ENCODE data around the gene ZNF700.
A peak's percentile ranks its signal among the peaks of the same experiment; 100 is the strongest.
"Not testable (repeated sequence)": the region's sequence is repeated elsewhere in the genome, so short reads cannot be mapped to it uniquely, and the experiment has no call there.

The ZNF700 gene

GRCh38 chr19:11902228-11902627, 22.7 kb upstream of the ZNF700 start:
- H3K36me3 ChIP-seq (ENCODE audit: control insufficient read depth, insufficient read depth, low read length) = peaks cover 72% of the 10 kb centered on the region
- H3K4me1 ChIP-seq (ENCODE audit: control insufficient read depth, insufficient read depth, low read length, poor library complexity, severe bottlenecking) = no peaks in the 10 kb centered on the region
- WGBS, 2 experiments (ENCODE audit: insufficient coverage in 2 of 2) = 100% methylated on average over 1 of the region's 3 CpGs
- H3K9me3 ChIP-seq (ENCODE audit: control insufficient read depth, low read length) = peaks cover 60% of the 10 kb centered on the region
- H3K27ac ChIP-seq (ENCODE audit: low read depth, low read length, severe bottlenecking) = no peak overlapping the region
- H3K4me3 ChIP-seq (ENCODE audit: extremely low read depth, insufficient read depth, low read length, poor library complexity, severe bottlenecking) = no peak overlapping the region

- WGBS, 2 experiments (ENCODE audit: insufficient coverage in 2 of 2) = 80 to 90% methylated on average over 2 of the region's 3 CpGs
- Histone ChIP-seq H3K27ac (ENCODE audit: low read depth, low read length, severe bottlenecking) (no peak overlapping the region), H3K4me3 (ENCODE audit: extremely low read depth, insufficient read depth, low read length, poor library complexity, severe bottlenecking) (no peak overlapping the region), H3K4me1 (ENCODE audit: control insufficient read depth, insufficient read depth, low read length, poor library complexity, severe bottlenecking) (no peaks in the 10 kb centered on the region), H3K36me3 (ENCODE audit: control insufficient read depth, insufficient read depth, low read length) (peaks cover 55% of the 10 kb centered on the region), H3K9me3 (ENCODE audit: control insufficient read depth, low read length) (peaks cover 50% of the 10 kb centered on the region)
Observed at GRCh38 chr19:11905928-11906327, 19.0 kb upstream of the ZNF700 start.

GRCh38 chr19:11911937-11912336, 13.0 kb upstream of the ZNF700 start:
- not testable (repeated sequence) for H3K4me3 ChIP-seq (ENCODE audit: extremely low read depth, insufficient read depth, low read length, poor library complexity, severe bottlenecking); H3K27ac ChIP-seq (ENCODE audit: low read depth, low read length, severe bottlenecking); H3K4me1 ChIP-seq (ENCODE audit: control insufficient read depth, insufficient read depth, low read length, poor library complexity, severe bottlenecking)
- Histone ChIP-seq H3K9me3 (ENCODE audit: control insufficient read depth, low read length) (peaks cover 29% of the 10 kb centered on the region), H3K36me3 (ENCODE audit: control insufficient read depth, insufficient read depth, low read length) (peaks cover 12% of the 10 kb centered on the region)
- no CpG with 5 or more reads among the region's 1 CpG for WGBS, 2 experiments (ENCODE audit: insufficient coverage in 2 of 2)

GRCh38 chr19:11914417-11915051, 10.4 kb upstream of the ZNF700 start:
- Histone ChIP-seq H3K36me3 (ENCODE audit: control insufficient read depth, insufficient read depth, low read length) (peaks cover 12% of the 10 kb centered on the region), H3K9me3 (ENCODE audit: control insufficient read depth, low read length) (peaks cover 33% of the 10 kb centered on the region)
- not testable (repeated sequence) for H3K4me1 ChIP-seq (ENCODE audit: control insufficient read depth, insufficient read depth, low read length, poor library complexity, severe bottlenecking); H3K4me3 ChIP-seq (ENCODE audit: extremely low read depth, insufficient read depth, low read length, poor library complexity, severe bottlenecking); H3K27ac ChIP-seq (ENCODE audit: low read depth, low read length, severe bottlenecking)
- WGBS, 2 experiments (ENCODE audit: insufficient coverage in 2 of 2) = 94 to 100% methylated on average over 2 of the region's 4 CpGs

- no peak overlapping the region for H3K27ac ChIP-seq (ENCODE audit: low read depth, low read length, severe bottlenecking)
- H3K4me3 ChIP-seq (ENCODE audit: extremely low read depth, insufficient read depth, low read length, poor library complexity, severe bottlenecking) = no peak overlapping the region
- 100% methylated on average over 2 of the region's 6 CpGs for WGBS, 2 experiments (ENCODE audit: insufficient coverage in 2 of 2)
- peaks cover 6% of the 10 kb centered on the region for H3K4me1 ChIP-seq (ENCODE audit: control insufficient read depth, insufficient read depth, low read length, poor library complexity, severe bottlenecking)
- peaks cover 4% of the 10 kb centered on the region for H3K9me3 ChIP-seq (ENCODE audit: control insufficient read depth, low read length)
- no peaks in the 10 kb centered on the region for H3K36me3 ChIP-seq (ENCODE audit: control insufficient read depth, insufficient read depth, low read length)
Observed at GRCh38 chr19:11921852-11922495, 2.9 kb upstream of the ZNF700 start.

DNA sequence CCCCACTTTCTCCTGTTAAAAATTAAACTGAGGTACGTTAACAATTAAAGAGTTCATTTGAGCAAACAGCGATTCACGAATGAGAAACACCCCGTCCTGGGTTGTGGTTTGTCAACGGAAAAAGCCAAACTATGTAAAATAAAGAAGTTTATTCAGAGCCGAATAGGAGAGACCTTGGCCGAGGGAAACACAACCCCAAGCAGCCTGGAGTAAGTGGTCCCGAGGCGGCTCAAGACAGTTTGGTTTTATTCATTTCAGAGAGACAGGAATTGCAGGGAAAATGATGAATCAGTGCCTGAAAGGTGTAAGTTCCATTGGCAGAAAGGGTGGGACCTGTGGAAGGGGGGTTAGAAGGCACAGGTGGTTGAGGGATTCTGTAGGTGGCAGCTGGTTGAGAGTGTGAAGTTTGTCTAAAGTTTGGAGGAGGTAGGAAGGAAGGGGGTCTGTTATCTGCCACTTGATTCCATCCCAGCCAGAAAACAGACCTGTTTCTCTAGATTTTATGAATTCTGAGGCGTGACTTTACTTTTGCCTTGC, 812 bp downstream of the ZNF700 start:
- H3K9me3 ChIP-seq (ENCODE audit: control insufficient read depth, low read length); H3K4me1 ChIP-seq (ENCODE audit: control insufficient read depth, insufficient read depth, low read length, poor library complexity, severe bottlenecking): not testable (repeated sequence)
- peaks cover 22% of the 10 kb centered on the region for H3K36me3 ChIP-seq (ENCODE audit: control insufficient read depth, insufficient read depth, low read length)
- 12 to 17% methylated on average over 5 to 7 of the region's 10 CpGs for WGBS, 2 experiments (ENCODE audit: insufficient coverage in 2 of 2)
- peak overlapping the region; percentile 75 for H3K4me3 ChIP-seq (ENCODE audit: extremely low read depth, insufficient read depth, low read length, poor library complexity, severe bottlenecking)
- peak overlapping the region; percentile 84 for H3K27ac ChIP-seq (ENCODE audit: low read depth, low read length, severe bottlenecking)

DNA sequence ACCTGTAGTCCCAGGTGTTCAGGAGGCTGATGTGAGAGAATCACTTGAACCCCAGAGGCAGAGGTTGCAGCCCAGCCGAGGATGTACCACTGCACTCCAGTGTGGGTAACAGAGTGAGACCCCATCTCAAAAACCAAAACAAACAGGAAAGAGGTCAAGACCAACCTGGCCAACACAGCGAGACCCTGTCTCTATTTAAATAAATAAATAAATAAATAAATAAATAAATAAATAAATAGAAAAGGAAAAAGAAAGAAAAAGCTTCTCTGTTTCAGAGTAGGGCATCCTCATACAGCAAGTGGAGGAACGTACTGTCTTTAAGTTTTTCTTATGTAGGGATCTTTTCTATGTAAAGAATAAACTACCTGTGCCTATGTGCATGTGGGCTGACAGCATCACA, 2.3 kb downstream of the ZNF700 start:
- WGBS, 2 experiments (ENCODE audit: insufficient coverage in 2 of 2) = 100% methylated on average over 1 to 2 of the region's 3 CpGs
- Histone ChIP-seq H3K27ac (ENCODE audit: low read depth, low read length, severe bottlenecking) (no peak overlapping the region), H3K4me3 (ENCODE audit: extremely low read depth, insufficient read depth, low read length, poor library complexity, severe bottlenecking) (no peak overlapping the region), H3K9me3 (ENCODE audit: control insufficient read depth, low read length) (peaks cover 7% of the 10 kb centered on the region), H3K36me3 (ENCODE audit: control insufficient read depth, insufficient read depth, low read length) (peaks cover 22% of the 10 kb centered on the region), H3K4me1 (ENCODE audit: control insufficient read depth, insufficient read depth, low read length, poor library complexity, severe bottlenecking) (peaks cover 6% of the 10 kb centered on the region)

DNA sequence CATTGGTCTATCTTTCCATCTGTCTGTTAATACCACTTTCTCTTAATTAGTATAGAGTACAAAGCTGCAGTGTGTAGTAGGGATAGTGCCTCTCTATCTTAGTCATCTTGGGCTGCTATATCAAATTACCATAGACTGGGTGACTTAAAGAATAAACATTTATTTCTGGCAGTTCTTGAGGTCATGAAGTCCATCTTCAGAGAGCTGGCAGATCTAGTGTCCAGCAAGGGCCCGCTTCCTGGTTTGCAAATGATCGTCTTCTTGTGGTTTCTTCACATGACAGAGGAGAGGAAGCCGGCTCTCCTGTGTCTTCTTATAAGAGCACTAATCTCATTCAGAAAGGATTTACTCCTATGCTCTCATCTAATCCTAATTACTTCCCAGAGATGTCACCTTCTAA, 6.1 kb downstream of the ZNF700 start:
- Histone ChIP-seq H3K4me3 (ENCODE audit: extremely low read depth, insufficient read depth, low read length, poor library complexity, severe bottlenecking) (no peak overlapping the region), H3K4me1 (ENCODE audit: control insufficient read depth, insufficient read depth, low read length, poor library complexity, severe bottlenecking) (no peaks in the 10 kb centered on the region), H3K27ac (ENCODE audit: low read depth, low read length, severe bottlenecking) (no peak overlapping the region), H3K36me3 (ENCODE audit: control insufficient read depth, insufficient read depth, low read length) (peaks cover 38% of the 10 kb centered on the region), H3K9me3 (ENCODE audit: control insufficient read depth, low read length) (peaks cover 17% of the 10 kb centered on the region)
- 94% methylated on average over 2 to 3 of the region's 3 CpGs for WGBS, 2 experiments (ENCODE audit: insufficient coverage in 2 of 2)

GRCh38 chr19:11931513-11931912, 6.6 kb downstream of the ZNF700 start:
- Histone ChIP-seq H3K4me1 (ENCODE audit: control insufficient read depth, insufficient read depth, low read length, poor library complexity, severe bottlenecking) (no peaks in the 10 kb centered on the region), H3K36me3 (ENCODE audit: control insufficient read depth, insufficient read depth, low read length) (peaks cover 38% of the 10 kb centered on the region), H3K4me3 (ENCODE audit: extremely low read depth, insufficient read depth, low read length, poor library complexity, severe bottlenecking) (no peak overlapping the region), H3K9me3 (ENCODE audit: control insufficient read depth, low read length) (peaks cover 17% of the 10 kb centered on the region), H3K27ac (ENCODE audit: low read depth, low read length, severe bottlenecking) (no peak overlapping the region)
- WGBS, 2 experiments (ENCODE audit: insufficient coverage in 2 of 2) = 67% methylated on average over 3 of the region's 3 CpGs; no CpG with 5 or more reads in 1 of the 2 experiments

DNA sequence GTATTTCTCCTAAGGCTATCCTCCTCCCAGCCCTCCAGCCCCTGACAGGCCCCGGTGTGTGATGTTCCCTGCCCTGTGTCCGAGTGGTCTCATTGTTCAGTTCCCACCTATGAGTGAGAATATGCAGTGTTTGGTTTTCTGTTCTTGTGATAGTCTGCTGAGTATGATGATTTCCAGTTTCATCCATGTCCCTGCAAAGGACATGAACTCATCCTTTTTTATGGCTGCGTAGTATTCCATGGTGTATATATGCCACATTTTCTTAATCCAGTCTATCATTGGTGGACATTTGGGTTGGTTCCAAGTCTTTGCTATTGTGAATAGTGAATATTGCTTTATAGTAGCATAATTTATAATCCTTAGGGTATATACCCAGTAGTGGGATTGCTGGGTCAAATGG, 10.9 kb downstream of the ZNF700 start:
- Histone ChIP-seq H3K36me3 (ENCODE audit: control insufficient read depth, insufficient read depth, low read length) (peaks cover 23% of the 10 kb centered on the region), H3K9me3 (ENCODE audit: control insufficient read depth, low read length) (peaks cover 23% of the 10 kb centered on the region)
- not testable (repeated sequence) for H3K27ac ChIP-seq (ENCODE audit: low read depth, low read length, severe bottlenecking); H3K4me3 ChIP-seq (ENCODE audit: extremely low read depth, insufficient read depth, low read length, poor library complexity, severe bottlenecking); H3K4me1 ChIP-seq (ENCODE audit: control insufficient read depth, insufficient read depth, low read length, poor library complexity, severe bottlenecking)
- WGBS, 2 experiments (ENCODE audit: insufficient coverage in 2 of 2) = 92% methylated on average over 2 of the region's 3 CpGs; no CpG with 5 or more reads in 1 of the 2 experiments

- not testable (repeated sequence) for H3K4me1 ChIP-seq (ENCODE audit: control insufficient read depth, insufficient read depth, low read length, poor library complexity, severe bottlenecking); H3K4me3 ChIP-seq (ENCODE audit: extremely low read depth, insufficient read depth, low read length, poor library complexity, severe bottlenecking); H3K27ac ChIP-seq (ENCODE audit: low read depth, low read length, severe bottlenecking)
- Histone ChIP-seq H3K9me3 (ENCODE audit: control insufficient read depth, low read length) (peaks cover 40% of the 10 kb centered on the region), H3K36me3 (ENCODE audit: control insufficient read depth, insufficient read depth, low read length) (peaks cover 31% of the 10 kb centered on the region)
- WGBS, 2 experiments (ENCODE audit: insufficient coverage in 2 of 2) = 100% methylated on average over 1 of the region's 3 CpGs; no CpG with 5 or more reads in 1 of the 2 experiments
Observed at GRCh38 chr19:11938383-11938782, 13.5 kb downstream of the ZNF700 start.

Measured in mesodermal cell (in vitro differentiated cells).